Spleen (tissue), 11 donors: ENCODE results near the gene LPCAT3. TPM values are rescaled to one million over a fixed set of nuclear protein-coding genes. Genes with fewer than 3 reads are reported as not detected.

ENCODE experiments used
- DNase-seq: peaks from one replicate; pipeline ENCODE4 v3.0.0-alpha.2; 2020
- H3K27ac ChIP-seq, 8 donors: fragments of 200-600 bp; sonication (generic) in 7 of 8; 1 replicate in 4 of 8; 2 replicates in 4 of 8; pipeline versions ENCODE4 v1.5.0 to v1.8.0; 2016 to 2021; ENCODE audit warnings: inconsistent platforms in 4 of 8, mild to moderate bottlenecking in 4 of 8, moderate library complexity in 1 of 8
- H3K27me3 ChIP-seq, 7 donors: fragments of 200-600 bp; sonication (generic) in 6 of 7; replicated peaks in 1 of 7; 1 replicate in 4 of 7; 2 replicates in 3 of 7; pipeline versions ENCODE4 v1.5.0 to v1.8.0; 2016 to 2021; ENCODE audit warnings: inconsistent platforms in 3 of 7, mild to moderate bottlenecking in 1 of 7
- H3K36me3 ChIP-seq, 6 donors: fragments of 200-600 bp; sonication (generic) in 5 of 6; 1 replicate in 4 of 6; 2 replicates in 2 of 6; pipeline versions ENCODE4 v1.5.0 to v1.8.0; 2016 to 2021; ENCODE audit warnings: inconsistent platforms in 2 of 6
- H3K4me1 ChIP-seq, 6 donors: fragments of 200-600 bp; sonication (generic) in 5 of 6; 1 replicate in 3 of 6; 2 replicates in 3 of 6; pipeline versions ENCODE4 v1.5.0 to v1.8.0; 2016 to 2021; ENCODE audit warnings: inconsistent platforms in 3 of 6
- H3K4me3 ChIP-seq, 8 donors: fragments of 200-600 bp; sonication (generic) in 7 of 8; 1 replicate in 4 of 8; 2 replicates in 4 of 8; pipeline versions ENCODE4 v1.5.0 to v1.8.0; 2016 to 2021; ENCODE audit warnings: inconsistent platforms in 4 of 8, mild to moderate bottlenecking in 4 of 8, moderate library complexity in 2 of 8
- H3K9me3 ChIP-seq, 8 donors: fragments of 200-600 bp; sonication (generic) in 7 of 8; 1 replicate in 4 of 8; 2 replicates in 4 of 8; pipeline versions ENCODE4 v1.5.0 to v1.8.0; 2016 to 2021; ENCODE audit warnings: inconsistent platforms in 4 of 8
- CTCF ChIP-seq, 11 experiments: fragments of 200-600 bp in 7 of 11; fragments of 450-650 bp in 4 of 11; sonication (generic) in 4 of 11; IDR thresholded peaks in 8 of 11; conservative IDR thresholded peaks in 3 of 11; 1 replicate in 7 of 11; 2 replicates in 4 of 11; pipeline versions ENCODE4 v1.4.0 to v1.8.0; 2016 to 2021; ENCODE audit warnings: antibody characterized with exemption in 11 of 11, inconsistent platforms in 4 of 11, mild to moderate bottlenecking in 1 of 11
- POLR2A ChIP-seq, 3 donors: fragments of 450-650 bp; IDR thresholded peaks; one replicate each; pipeline ENCODE4 v1.5.1; 2017; ENCODE audit warnings: antibody characterized with exemption in 3 of 3, mild to moderate bottlenecking in 1 of 3
- POLR2AphosphoS5 ChIP-seq, 3 donors: sonication (generic); formaldehyde crosslinking; IDR thresholded peaks; one replicate each; pipeline ENCODE4 v1.5.1; 2017; ENCODE audit warnings: antibody characterized with exemption in 3 of 3
- WGBS, 5 donors: extraction: QIAGEN DNeasy Blood & Tissue Kit in 3 of 5; methylation state at CpG; one replicate each; pipeline versions ENCODE4 v1.1.5 to v1.1.7; 2013 to 2018; 5-methylcytosine and 5-hydroxymethylcytosine counted together
- intact Hi-C: fragments of 100-400 bp; cut with DNase I; formaldehyde crosslinking; loops from one replicate; pipeline ENCODE4 v1.15.0; 2023; ENCODE audit warnings: low total_unique reads
- polyA plus RNA-seq, 3 donors: library from polyadenylated mRNA; stranded (reverse); fragments of 200-250 nt; gene quantifications; one replicate each; pipeline ENCODE4 v1.2.1, GENCODE V29; 2013
- total RNA-seq, 7 donors: library from RNA; depleted of rRNA in 3 of 7; stranded (reverse); fragments of >200 nt in 3 of 7; fragmentation: NEBNext Ultra II Directional in 4 of 7; extraction: Animal tissue kit (Norgen Biotek cat#: 25700) in 4 of 7; gene quantifications; one replicate each; pipeline versions ENCODE4 v1.1.0 to v1.2.1, GENCODE V29; 2016 to 2021
- donor health status: healthy with polysubstance abuse.
- donor health status: DM: no; HTN: no; CAD: no; lungs with moderate emphysema.
- donor health status: DM: no; HTN: no; CAD: no.
- donor health status: Bipolar disorder and iron deficiency.
- donor health status: healthy.
- donor health status: DM: no; HTN: no; CAD: no.
- donor health status: DM: yes; HTN: yes; CAD: no.

LPCAT3 gene
- total and polyA plus RNA-seq, 10 donors, result 9.7 to 52.5 (median 36.9) TPM

GRCh38 chr12:7032990-7033389 lies 14.7 kb upstream of the LPCAT3 start:
- H3K36me3 ChIP-seq, result no peaks in the 10 kb centered on the region
- intact Hi-C loops, result no loop called here
- 51 to 90% (median 81%) methylated on average over 2 of the region's 2 CpGs for WGBS, 5 donors
- no peak for TF ChIP-seq POLR2AphosphoS5 (IDR thresholded peaks at IDR 0.05)
- no peak for TF ChIP-seq POLR2A (IDR thresholded peaks at IDR 0.05)
- no peak for TF ChIP-seq CTCF (IDR thresholded peaks at IDR 0.05 in 8 of 11, conservative IDR thresholded peaks at IDR 0.05 in 3 of 11)
- H3K27ac ChIP-seq, result no peak overlapping the region
- no peaks in the 10 kb centered on the region for H3K27me3 ChIP-seq
- no peak overlapping the region for H3K4me3 ChIP-seq
- H3K9me3 ChIP-seq, result no peaks in the 10 kb centered on the region
- DNase-seq, result no peak
- no peaks in the 10 kb centered on the region for H3K4me1 ChIP-seq

GRCh38 chr12:7031306-7031705 lies 13.0 kb upstream of the LPCAT3 start:
- intact Hi-C loops, result no loop called here
- TF ChIP-seq CTCF (IDR thresholded peaks at IDR 0.05 in 8 of 11, conservative IDR thresholded peaks at IDR 0.05 in 3 of 11), result no peak
- DNase-seq, result no peak
- Histone ChIP-seq H3K27ac (no peak overlapping the region), H3K27me3 (no peaks in the 10 kb centered on the region), H3K4me1 (no peaks in the 10 kb centered on the region), H3K4me3 (no peak overlapping the region), H3K9me3 (no peaks in the 10 kb centered on the region), H3K36me3 (no peaks in the 10 kb centered on the region)
- 86 to 89% (median 87%) methylated on average over 6 of the region's 6 CpGs for WGBS, 5 donors

DNA sequence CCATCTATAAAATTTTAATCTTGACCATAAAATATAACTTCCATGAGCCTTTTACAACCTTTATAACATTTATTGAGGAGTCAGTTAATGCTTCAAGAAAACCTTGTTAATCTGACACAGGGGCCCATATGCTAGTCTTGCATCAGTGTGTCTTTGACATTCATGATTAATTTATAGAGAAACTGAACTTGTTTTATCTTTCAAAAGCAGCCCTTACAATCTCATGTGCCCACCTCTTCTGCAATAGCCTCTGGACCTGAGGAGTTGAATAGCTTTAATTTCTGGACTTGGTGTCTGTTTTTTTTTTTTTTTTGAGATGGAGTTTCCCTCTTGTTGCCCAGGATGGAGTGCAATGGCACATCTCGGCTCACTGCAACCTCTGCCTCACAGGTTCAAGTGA lies 8.6 kb upstream of the LPCAT3 start:
- 81 to 88% (median 82%) methylated on average over 1 of the region's 1 CpG for WGBS, 5 donors
- no peaks in the 10 kb centered on the region for H3K4me1 ChIP-seq
- intact Hi-C loops, result loop anchor here (10.0 kb wide), 1 partner anchor 52 kb away; the partner anchor contains the start of genes EMG1 and PHB2

DNA sequence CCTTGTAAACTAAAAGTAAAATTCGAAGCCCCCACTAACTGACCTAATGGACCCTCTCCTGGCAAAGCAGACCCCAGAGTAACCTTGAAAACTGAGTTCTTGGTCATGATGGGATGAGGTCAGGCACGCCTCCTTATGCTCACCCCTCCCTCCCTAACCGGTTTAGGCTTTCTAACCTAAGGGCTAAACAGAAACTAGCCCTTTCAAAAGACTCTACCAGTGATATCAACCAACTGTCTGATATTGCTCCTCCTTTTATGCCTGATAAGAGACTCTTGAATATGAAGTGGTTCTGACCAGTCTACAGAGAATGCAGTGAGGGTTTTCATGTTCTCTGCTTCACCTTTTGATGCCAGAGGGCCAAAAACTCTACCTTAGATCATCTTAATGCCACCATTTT lies 4.8 kb upstream of the LPCAT3 start:
- Histone ChIP-seq H3K4me3 (no peak overlapping the region), H3K27me3 (no peaks in the 10 kb centered on the region), H3K9me3 (no peaks in the 10 kb centered on the region), H3K4me1 (peaks cover 0 to 14% (median 8%) of the 10 kb centered on the region in 6 donors), H3K27ac (no peak overlapping the region), H3K36me3 (no peaks in the 10 kb centered on the region)
- intact Hi-C loops, result loop anchor here (10.0 kb wide), 1 partner anchor 48 kb away; the partner anchor contains the start of genes EMG1 and PHB2
- 80 to 92% (median 85%) methylated on average over 3 of the region's 3 CpGs for WGBS, 5 donors
- no peak for DNase-seq
- no peak for TF ChIP-seq POLR2AphosphoS5 (IDR thresholded peaks at IDR 0.05)
- no peak for TF ChIP-seq POLR2A (IDR thresholded peaks at IDR 0.05)
- TF ChIP-seq CTCF (IDR thresholded peaks at IDR 0.05 in 8 of 11, conservative IDR thresholded peaks at IDR 0.05 in 3 of 11), result no peak

More for the DNA sequence above, 8.6 kb upstream of the LPCAT3 start:
- H3K4me3 ChIP-seq, result no peak overlapping the region
- no peaks in the 10 kb centered on the region for H3K36me3 ChIP-seq
- no peaks in the 10 kb centered on the region for H3K9me3 ChIP-seq
- TF ChIP-seq POLR2AphosphoS5 (IDR thresholded peaks at IDR 0.05) (no peak), POLR2A (IDR thresholded peaks at IDR 0.05) (no peak), CTCF (IDR thresholded peaks at IDR 0.05 in 8 of 11, conservative IDR thresholded peaks at IDR 0.05 in 3 of 11) (no peak)
- no peaks in the 10 kb centered on the region for H3K27me3 ChIP-seq
- no peak overlapping the region for H3K27ac ChIP-seq
- DNase-seq, result no peak
